Measurements from ENCODE around the gene MAPRE3. TPM values are rescaled to one million over a fixed set of nuclear protein-coding genes. Genes with fewer than 3 reads are reported as not detected.
"Not testable (repeated sequence)": the region's sequence is repeated elsewhere in the genome, so short reads cannot be mapped to it uniquely, and the experiment has no call there.

Gene MAPRE3
- 1 to 10 TPM; 3.4 to 4.2 TPM for total RNA-seq

- no peaks in the 10 kb centered on the region for H3K9me3 Mint-ChIP-seq
- no peaks in the 10 kb centered on the region for H3K36me3 Mint-ChIP-seq (ENCODE audit: low read depth)
- H3K4me1 Mint-ChIP-seq = peaks cover 12% of the 10 kb centered on the region
- peak within 1 kb of the TSS; percentile 74 for H3K27ac Mint-ChIP-seq
- peaks cover 9% of the 10 kb centered on the region for H3K27me3 Mint-ChIP-seq
- peak; percentile 95 for ATAC-seq (replicated peaks)
- H3K4me3 Mint-ChIP-seq = peak within 1 kb of the TSS; percentile 83
Observed at GRCh38 chr2:26970244-26970927, at the start of gene MAPRE3. Gene MAPRE3 (plus strand): TSS chr2:26970637. CDS start chr2:27022219, 51,582 bp downstream.

- Mint-ChIP-seq H3K27me3 (peaks cover 27% of the 10 kb centered on the region), H3K27ac (no peak overlapping the region), H3K36me3 (ENCODE audit: low read depth) (no peaks in the 10 kb centered on the region), H3K4me3 (no peak overlapping the region), H3K9me3 (no peaks in the 10 kb centered on the region), H3K4me1 (no peaks in the 10 kb centered on the region)
- no peak for ATAC-seq (replicated peaks)
Observed at GRCh38 chr2:26921323-26921722, 49.1 kb upstream of the MAPRE3 start.

GRCh38 chr2:26922405-26923188 lies 47.8 kb upstream of the MAPRE3 start:
- Mint-ChIP-seq H3K9me3 (no peaks in the 10 kb centered on the region), H3K27ac (no peak overlapping the region), H3K27me3 (peaks cover 27% of the 10 kb centered on the region), H3K36me3 (ENCODE audit: low read depth) (no peaks in the 10 kb centered on the region), H3K4me3 (no peak overlapping the region), H3K4me1 (no peaks in the 10 kb centered on the region)
- peak; percentile 57 for ATAC-seq (replicated peaks)

GRCh38 chr2:26923189-26923466 lies 47.3 kb upstream of the MAPRE3 start:
- H3K4me1 Mint-ChIP-seq; H3K27ac Mint-ChIP-seq; H3K36me3 Mint-ChIP-seq (ENCODE audit: low read depth); ATAC-seq (replicated peaks); H3K4me3 Mint-ChIP-seq; H3K9me3 Mint-ChIP-seq: not testable (repeated sequence)
- H3K27me3 Mint-ChIP-seq = peaks cover 31% of the 10 kb centered on the region

GRCh38 chr2:26924731-26925099 lies 45.7 kb upstream of the MAPRE3 start:
- ATAC-seq (replicated peaks) = no peak
- Mint-ChIP-seq H3K27me3 (peaks cover 34% of the 10 kb centered on the region), H3K9me3 (no peaks in the 10 kb centered on the region), H3K4me3 (no peak overlapping the region), H3K36me3 (ENCODE audit: low read depth) (no peaks in the 10 kb centered on the region), H3K4me1 (no peaks in the 10 kb centered on the region), H3K27ac (no peak overlapping the region)

- Mint-ChIP-seq H3K27me3 (peaks cover 39% of the 10 kb centered on the region), H3K4me3 (no peak overlapping the region), H3K4me1 (no peaks in the 10 kb centered on the region), H3K36me3 (ENCODE audit: low read depth) (no peaks in the 10 kb centered on the region), H3K27ac (no peak overlapping the region), H3K9me3 (no peaks in the 10 kb centered on the region)
- ATAC-seq (replicated peaks) = no peak
Observed at GRCh38 chr2:26925100-26925791, 45.2 kb upstream of the MAPRE3 start.

- ATAC-seq (replicated peaks) = no peak
- Mint-ChIP-seq H3K9me3 (no peaks in the 10 kb centered on the region), H3K36me3 (ENCODE audit: low read depth) (no peaks in the 10 kb centered on the region), H3K27me3 (peaks cover 28% of the 10 kb centered on the region), H3K4me1 (no peaks in the 10 kb centered on the region), H3K4me3 (no peak overlapping the region), H3K27ac (no peak overlapping the region)
Observed at GRCh38 chr2:26927221-26927620, 43.2 kb upstream of the MAPRE3 start.

- Mint-ChIP-seq H3K27ac (no peak overlapping the region), H3K9me3 (no peaks in the 10 kb centered on the region), H3K4me1 (no peaks in the 10 kb centered on the region), H3K27me3 (peaks cover 10% of the 10 kb centered on the region), H3K36me3 (ENCODE audit: low read depth) (no peaks in the 10 kb centered on the region), H3K4me3 (no peak overlapping the region)
- ATAC-seq (replicated peaks) = no peak
Observed at GRCh38 chr2:26932974-26933373, 37.5 kb upstream of the MAPRE3 start.

- no peaks in the 10 kb centered on the region for H3K36me3 Mint-ChIP-seq (ENCODE audit: low read depth)
Observed at GRCh38 chr2:26933431-26934334, 36.8 kb upstream of the MAPRE3 start.

GRCh38 chr2:26934335-26934724 lies 36.1 kb upstream of the MAPRE3 start:
- Mint-ChIP-seq H3K36me3 (ENCODE audit: low read depth) (no peaks in the 10 kb centered on the region), H3K9me3 (no peaks in the 10 kb centered on the region), H3K27ac (no peak overlapping the region), H3K4me1 (no peaks in the 10 kb centered on the region), H3K4me3 (no peak overlapping the region), H3K27me3 (peaks cover 8% of the 10 kb centered on the region)
- no peak for ATAC-seq (replicated peaks)

More at GRCh38 chr2:26933431-26934334, 36.8 kb upstream of the MAPRE3 start:
- Mint-ChIP-seq H3K27ac (no peak overlapping the region), H3K9me3 (no peaks in the 10 kb centered on the region), H3K4me3 (no peak overlapping the region), H3K27me3 (peaks cover 8% of the 10 kb centered on the region), H3K4me1 (no peaks in the 10 kb centered on the region)
- ATAC-seq (replicated peaks) = no peak

GRCh38 chr2:26934985-26935384 lies 35.5 kb upstream of the MAPRE3 start:
- Mint-ChIP-seq H3K27ac (no peak overlapping the region), H3K4me1 (no peaks in the 10 kb centered on the region), H3K36me3 (ENCODE audit: low read depth) (no peaks in the 10 kb centered on the region), H3K27me3 (peaks cover 2% of the 10 kb centered on the region), H3K4me3 (no peak overlapping the region), H3K9me3 (no peaks in the 10 kb centered on the region)
- no peak for ATAC-seq (replicated peaks)

GRCh38 chr2:26936855-26937254 lies 33.6 kb upstream of the MAPRE3 start:
- Mint-ChIP-seq H3K4me3 (no peak overlapping the region), H3K36me3 (ENCODE audit: low read depth) (no peaks in the 10 kb centered on the region), H3K27me3 (no peaks in the 10 kb centered on the region), H3K9me3 (no peaks in the 10 kb centered on the region), H3K4me1 (no peaks in the 10 kb centered on the region), H3K27ac (no peak overlapping the region)
- ATAC-seq (replicated peaks) = no peak

GRCh38 chr2:26938399-26939118 lies 31.9 kb upstream of the MAPRE3 start:
- H3K27me3 Mint-ChIP-seq = peaks cover 6% of the 10 kb centered on the region
- no peak for ATAC-seq (replicated peaks)

GRCh38 chr2:26940001-26940400 lies 30.4 kb upstream of the MAPRE3 start:
- H3K27me3 Mint-ChIP-seq = peaks cover 6% of the 10 kb centered on the region
- H3K4me3 Mint-ChIP-seq = no peak overlapping the region
- ATAC-seq (replicated peaks) = no peak
- H3K4me1 Mint-ChIP-seq = no peaks in the 10 kb centered on the region
- H3K9me3 Mint-ChIP-seq = no peaks in the 10 kb centered on the region
- no peaks in the 10 kb centered on the region for H3K36me3 Mint-ChIP-seq (ENCODE audit: low read depth)
- H3K27ac Mint-ChIP-seq = no peak overlapping the region

More at GRCh38 chr2:26938399-26939118, 31.9 kb upstream of the MAPRE3 start:
- Mint-ChIP-seq H3K9me3 (no peaks in the 10 kb centered on the region), H3K36me3 (ENCODE audit: low read depth) (no peaks in the 10 kb centered on the region), H3K27ac (no peak overlapping the region), H3K4me3 (no peak overlapping the region), H3K4me1 (no peaks in the 10 kb centered on the region)
